ENCODE measurements around the gene ITGB6. TPM values are rescaled to one million over a fixed set of nuclear protein-coding genes. Genes with fewer than 3 reads are reported as not detected.

ITGB6 gene
- total RNA-seq, 1 experiment from 2014 or later, result not detected

- TF ChIP-seq HMGXB4 (CRISPR knock-in tag; IDR thresholded peaks at IDR 0.05) (no peak), FOXK1 (CRISPR knock-in tag; IDR thresholded peaks at IDR 0.05) (no peak), ATF6 (CRISPR knock-in tag; IDR thresholded peaks at IDR 0.05) (no peak), PRDM15 (CRISPR knock-in tag; IDR thresholded peaks at IDR 0.05) (no peak), USF1 (CRISPR knock-in tag; IDR thresholded peaks at IDR 0.05) (no peak)
Measured at GRCh38 chr2:160141419-160141818, 58.7 kb downstream of the ITGB6 start.

GRCh38 chr2:160140471-160140870 lies 59.6 kb downstream of the ITGB6 start:
- ChIA-PET CTCF (no interaction called here), POLR2A (no interaction called here)
- H3K4me3 Mint-ChIP-seq, result no peak overlapping the region
- H3K9me3 Mint-ChIP-seq, result no peaks in the 10 kb centered on the region
- H3K4me1 Mint-ChIP-seq, result no peaks in the 10 kb centered on the region
- no peak overlapping the region for H3K27ac Mint-ChIP-seq
- no peak for DNase-seq (ENCODE audit: low spot score)
- no peaks in the 10 kb centered on the region for H3K36me3 Mint-ChIP-seq
- ATAC-seq, result no peak
- H3K27me3 Mint-ChIP-seq (ENCODE audit: low read depth), result no peaks in the 10 kb centered on the region
- TF ChIP-seq PRDM15 (CRISPR knock-in tag; IDR thresholded peaks at IDR 0.05) (no peak), E2F1 (CRISPR knock-in tag; IDR thresholded peaks at IDR 0.05) (no peak), ARID4B (CRISPR knock-in tag; IDR thresholded peaks at IDR 0.05; ENCODE audit: borderline replicate concordance) (no peak), MAX (CRISPR knock-in tag; IDR thresholded peaks at IDR 0.05) (no peak), TEAD4 (CRISPR knock-in tag; IDR thresholded peaks at IDR 0.05) (no peak), ATF6 (CRISPR knock-in tag; IDR thresholded peaks at IDR 0.05) (no peak), ZNF263 (CRISPR knock-in tag; IDR thresholded peaks at IDR 0.05; ENCODE audit: low read depth) (no peak), TP53 (CRISPR knock-in tag; IDR thresholded peaks at IDR 0.05) (no peak), NFE2L1 (CRISPR knock-in tag; IDR thresholded peaks at IDR 0.05) (no peak)

More at GRCh38 chr2:160141419-160141818, 58.7 kb downstream of the ITGB6 start:
- H3K4me1 Mint-ChIP-seq, result no peaks in the 10 kb centered on the region
- H3K4me3 Mint-ChIP-seq, result no peak overlapping the region
- no peaks in the 10 kb centered on the region for H3K36me3 Mint-ChIP-seq
- no peak for DNase-seq (ENCODE audit: low spot score)
- no peaks in the 10 kb centered on the region for H3K27me3 Mint-ChIP-seq (ENCODE audit: low read depth)
- no peak for ATAC-seq
- POLR2A ChIA-PET, result no interaction called here
- CTCF ChIA-PET, result interaction anchor here (1.0 kb wide), 1 partner anchor 56 kb away, joined by 3 read pairs; no protein-coding TSS in a partner anchor
- no peak overlapping the region for H3K27ac Mint-ChIP-seq
- H3K9me3 Mint-ChIP-seq, result no peaks in the 10 kb centered on the region

Data from WTC11 (cell line).